Right lobe of liver (tissue), 6 donors: ENCODE data around the gene C16orf89. TPM values are rescaled to one million over a fixed set of nuclear protein-coding genes. Genes with fewer than 3 reads are reported as not detected.

Source experiments
- ATAC-seq, 4 donors: fragments of 200-7000 bp; cut with Tn5 transposase; one replicate each; pipeline ENCODE4 v1.9.1; 2020; ENCODE audit warnings: mild to moderate bottlenecking in 4 of 4, moderate library complexity in 4 of 4
- DNase-seq, 3 donors: peaks; one replicate each; pipeline ENCODE4 v3.0.0-alpha.2; 2020
- H3K27ac ChIP-seq, 3 donors: fragments of 200-600 bp; one replicate each; pipeline ENCODE4 v1.8.0; 2022
- H3K27me3 ChIP-seq, 2 donors: fragments of 200-600 bp; one replicate each; pipeline ENCODE4 v1.8.0; 2022
- H3K36me3 ChIP-seq, 4 donors: fragments of 200-600 bp; sonication (generic) in 1 of 4; one replicate each; pipeline versions ENCODE4 v1.5.1 to v1.8.0; 2017 to 2022; ENCODE audit warnings: control low read depth in 1 of 4
- H3K4me1 ChIP-seq, 4 donors: fragments of 200-600 bp; sonication (generic) in 1 of 4; one replicate each; pipeline versions ENCODE4 v1.5.1 to v1.8.0; 2017 to 2022; ENCODE audit warnings: control low read depth in 1 of 4
- H3K4me3 ChIP-seq, 3 donors: fragments of 200-600 bp; one replicate each; pipeline ENCODE4 v1.8.0; 2022
- H3K9me3 ChIP-seq, 4 donors: fragments of 200-600 bp; sonication (generic) in 1 of 4; one replicate each; pipeline versions ENCODE4 v1.5.1 to v1.8.0; 2017 to 2022; ENCODE audit warnings: control low read depth in 1 of 4
- POLR2A ChIP-seq: fragments of 450-650 bp; IDR thresholded peaks from one replicate; pipeline ENCODE4 v1.6.1; 2017; ENCODE audit warnings: antibody characterized with exemption, mild to moderate bottlenecking
- WGBS: methylation state at CpG from one replicate; pipeline ENCODE4 v1.1.6; 2018; ENCODE audit warnings: low coverage, low lambda C conversion rate; ENCODE audit not compliant: insufficient coverage; ENCODE audit errors: missing lambda C conversion rate; 5-methylcytosine and 5-hydroxymethylcytosine counted together
- intact Hi-C, 2 donors: fragments of 100-400 bp; cut with DNase I; formaldehyde crosslinking; loops; one replicate each; pipeline versions ENCODE4 v1.11.2 to v1.14.1; 2022
- total RNA-seq, 6 experiments: library from RNA; depleted of rRNA in 2 of 6; stranded (reverse); fragments of >200 nt in 2 of 6; fragmentation: NEBNext Ultra II Directional in 3 of 6; extraction: Animal tissue kit (Norgen Biotek cat#: 25700) in 3 of 6; gene quantifications; one replicate each; pipeline versions ENCODE4 v1.1.0 to v1.2.4, GENCODE V29; 2016 to 2023
- TF ChIP-seq, protein P1 (sequence below), 4 donors: fragments of 200-600 bp in 3 of 4; fragments of 450-650 bp in 1 of 4; IDR thresholded peaks; one replicate each; pipeline versions ENCODE4 v1.5.1 to v1.8.0; 2016 to 2022; ENCODE audit warnings: antibody characterized with exemption in 4 of 4, mild to moderate bottlenecking in 2 of 4
- donor health status: DM: no; HTN: yes; CAD: no.
- donor health status: DM: no; HTN: no; CAD: no.
- donor health status: DM: no; HTN: no; CAD: no.
- donor health status: DM: no; HTN: yes; CAD: no.
- donor health status: DM: no; HTN: yes; CAD: no.

Gene C16orf89
- total RNA-seq, 6 experiments from 2014 or later, result not detected

DNA sequence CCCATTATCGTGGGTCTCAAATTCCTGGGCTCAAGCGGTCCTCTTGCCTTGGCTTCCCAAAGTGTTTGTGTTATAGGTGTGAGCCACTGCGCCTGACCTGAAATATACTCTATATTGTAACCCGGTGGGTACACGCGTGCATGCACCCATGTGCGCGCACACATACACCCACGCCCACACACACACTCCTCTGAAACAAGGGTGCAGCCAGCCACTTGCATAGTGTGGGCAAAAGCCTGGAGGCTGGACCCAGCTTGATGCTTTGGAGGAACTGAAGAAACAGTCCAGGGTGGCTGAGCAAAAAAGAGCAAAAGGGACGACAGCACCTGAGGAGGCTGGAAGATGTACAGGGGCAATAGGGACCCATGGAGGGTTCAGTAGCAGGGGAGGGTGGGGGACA lies 61.9 kb downstream of the C16orf89 start:
- Histone ChIP-seq H3K9me3 (no peaks in the 10 kb centered on the region), H3K36me3 (no peaks in the 10 kb centered on the region), H3K27ac (no peak overlapping the region), H3K4me1 (no peaks in the 10 kb centered on the region), H3K4me3 (no peak overlapping the region), H3K27me3 (no peaks in the 10 kb centered on the region)
- no peak for TF ChIP-seq POLR2A
- no peak for DNase-seq
- 80% methylated on average over 3 of the region's 10 CpGs for WGBS
- ATAC-seq, result no peak
- intact Hi-C loops, result no loop called here

DNA sequence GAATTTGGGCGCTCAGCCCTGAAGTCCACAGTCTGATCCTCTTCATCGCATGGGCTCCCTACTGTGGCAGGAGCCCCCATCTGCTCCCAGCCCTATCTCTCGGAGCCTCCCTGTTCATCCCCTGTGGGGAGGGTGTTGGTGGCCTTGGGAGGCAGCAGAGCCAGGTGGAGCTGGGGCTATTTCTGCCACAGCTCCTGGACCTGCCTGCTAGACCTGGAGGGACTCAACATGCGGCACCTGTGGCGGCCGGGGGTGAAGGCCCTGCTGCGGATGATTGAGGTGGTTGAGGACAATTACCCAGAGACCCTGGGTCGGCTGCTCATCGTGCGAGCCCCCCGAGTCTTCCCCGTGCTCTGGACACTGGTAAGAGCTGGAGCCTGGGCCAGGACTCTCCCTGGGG lies 62.5 kb downstream of the C16orf89 start:
- Histone ChIP-seq H3K27me3 (no peaks in the 10 kb centered on the region), H3K9me3 (no peaks in the 10 kb centered on the region), H3K27ac (no peak overlapping the region), H3K36me3 (no peaks in the 10 kb centered on the region), H3K4me1 (no peaks in the 10 kb centered on the region), H3K4me3 (no peak overlapping the region)
- intact Hi-C loops, result no loop called here
- DNase-seq, result no peak
- TF ChIP-seq, protein P1, sequence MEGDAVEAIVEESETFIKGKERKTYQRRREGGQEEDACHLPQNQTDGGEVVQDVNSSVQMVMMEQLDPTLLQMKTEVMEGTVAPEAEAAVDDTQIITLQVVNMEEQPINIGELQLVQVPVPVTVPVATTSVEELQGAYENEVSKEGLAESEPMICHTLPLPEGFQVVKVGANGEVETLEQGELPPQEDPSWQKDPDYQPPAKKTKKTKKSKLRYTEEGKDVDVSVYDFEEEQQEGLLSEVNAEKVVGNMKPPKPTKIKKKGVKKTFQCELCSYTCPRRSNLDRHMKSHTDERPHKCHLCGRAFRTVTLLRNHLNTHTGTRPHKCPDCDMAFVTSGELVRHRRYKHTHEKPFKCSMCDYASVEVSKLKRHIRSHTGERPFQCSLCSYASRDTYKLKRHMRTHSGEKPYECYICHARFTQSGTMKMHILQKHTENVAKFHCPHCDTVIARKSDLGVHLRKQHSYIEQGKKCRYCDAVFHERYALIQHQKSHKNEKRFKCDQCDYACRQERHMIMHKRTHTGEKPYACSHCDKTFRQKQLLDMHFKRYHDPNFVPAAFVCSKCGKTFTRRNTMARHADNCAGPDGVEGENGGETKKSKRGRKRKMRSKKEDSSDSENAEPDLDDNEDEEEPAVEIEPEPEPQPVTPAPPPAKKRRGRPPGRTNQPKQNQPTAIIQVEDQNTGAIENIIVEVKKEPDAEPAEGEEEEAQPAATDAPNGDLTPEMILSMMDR (IDR thresholded peaks at IDR 0.05), result no peak
- no peak for TF ChIP-seq POLR2A
- ATAC-seq, result no peak
- 80% methylated on average over 1 of the region's 12 CpGs for WGBS

DNA sequence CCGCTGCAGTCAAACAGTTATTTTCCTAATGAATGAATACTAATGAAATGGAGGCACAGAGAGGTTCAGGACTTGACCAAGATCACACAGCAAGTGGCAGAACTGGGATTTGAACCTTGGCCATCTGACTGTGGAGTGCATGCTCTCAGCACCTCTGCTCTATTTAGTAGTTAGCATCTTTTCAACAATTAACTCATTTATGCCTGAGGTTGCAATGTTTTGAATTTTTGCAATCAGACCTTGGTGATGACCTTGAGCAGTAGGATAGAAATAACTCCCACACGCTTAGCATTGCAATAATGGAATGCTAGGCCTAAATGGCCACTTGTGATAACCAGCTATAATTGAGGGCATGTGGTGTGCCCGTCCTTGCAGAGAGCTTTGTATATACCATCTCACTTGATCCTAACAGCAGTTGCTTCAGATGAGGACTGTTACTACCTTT lies 63.0 kb downstream of the C16orf89 start:
- DNase-seq, result no peak
- intact Hi-C loops, result no loop called here

DNA sequence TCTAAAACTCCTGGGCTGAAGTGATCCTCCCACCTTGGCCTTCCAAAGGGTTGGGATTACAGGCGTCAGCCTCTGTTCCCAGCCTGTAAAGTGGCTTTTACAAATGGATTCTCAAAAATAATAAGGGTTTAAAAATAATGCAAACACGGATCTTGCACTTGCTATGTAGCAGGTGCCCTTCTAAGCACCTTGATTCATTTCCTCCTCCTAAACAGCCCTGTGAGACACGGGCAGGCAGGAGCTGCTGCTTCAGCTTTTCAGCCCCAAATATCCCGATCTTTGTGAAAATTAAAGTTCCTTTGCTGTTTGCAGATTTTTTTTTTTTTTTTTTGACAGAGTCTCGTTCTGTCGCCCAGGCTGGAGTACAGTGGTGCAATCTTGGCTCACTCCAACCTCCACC lies 63.8 kb downstream of the C16orf89 start:
- no peak overlapping the region for H3K27ac ChIP-seq
- ATAC-seq, result no peak
- H3K36me3 ChIP-seq, result no peaks in the 10 kb centered on the region
- no peaks in the 10 kb centered on the region for H3K9me3 ChIP-seq
- DNase-seq, result no peak
- H3K27me3 ChIP-seq, result no peaks in the 10 kb centered on the region
- H3K4me3 ChIP-seq, result no peak overlapping the region
- 46% methylated on average over 5 of the region's 6 CpGs for WGBS
- H3K4me1 ChIP-seq, result no peaks in the 10 kb centered on the region
- no peak for TF ChIP-seq POLR2A
- TF ChIP-seq, protein P1 (IDR thresholded peaks at IDR 0.05), result no peak
- intact Hi-C loops, result no loop called here

More for the DNA sequence above, 63.0 kb downstream of the C16orf89 start:
- no peaks in the 10 kb centered on the region for H3K27me3 ChIP-seq
- no peaks in the 10 kb centered on the region for H3K36me3 ChIP-seq
- 43% methylated on average over 1 of the region's 3 CpGs for WGBS
- H3K27ac ChIP-seq, result no peak overlapping the region
- TF ChIP-seq, protein P1 (IDR thresholded peaks at IDR 0.05), result no peak
- no peak for TF ChIP-seq POLR2A
- no peaks in the 10 kb centered on the region for H3K4me1 ChIP-seq
- no peaks in the 10 kb centered on the region for H3K9me3 ChIP-seq
- no peak for ATAC-seq
- H3K4me3 ChIP-seq, result no peak overlapping the region

DNA sequence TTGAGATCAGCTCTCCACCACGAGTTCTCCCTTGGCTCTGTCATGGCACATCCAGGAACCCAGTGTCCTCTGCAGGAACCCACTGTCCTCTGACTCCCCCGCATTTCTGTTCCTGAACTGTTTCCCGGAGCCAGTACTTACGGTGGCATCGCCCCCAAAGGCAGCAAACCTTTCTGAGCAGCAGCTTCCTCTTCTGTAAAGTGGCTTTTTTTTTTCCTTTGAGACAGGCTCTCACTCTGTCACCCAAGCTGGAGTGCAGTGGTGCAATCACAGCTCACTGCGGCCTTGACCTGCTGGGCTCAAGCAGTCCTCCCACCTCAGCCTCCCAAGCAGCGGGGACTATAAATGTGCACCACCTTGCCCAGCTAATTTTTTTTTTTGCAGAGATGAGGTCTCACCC lies 64.2 kb downstream of the C16orf89 start:
- WGBS, result 57% methylated on average over 7 of the region's 7 CpGs
- no peaks in the 10 kb centered on the region for H3K4me1 ChIP-seq
- no peaks in the 10 kb centered on the region for H3K9me3 ChIP-seq
- no peaks in the 10 kb centered on the region for H3K27me3 ChIP-seq
- intact Hi-C loops, result no loop called here
- no peaks in the 10 kb centered on the region for H3K36me3 ChIP-seq
- H3K27ac ChIP-seq, result no peak overlapping the region
- DNase-seq (no peak), ATAC-seq (no peak)
- TF ChIP-seq, protein P1 (IDR thresholded peaks at IDR 0.05), result no peak
- no peak for TF ChIP-seq POLR2A
- no peak overlapping the region for H3K4me3 ChIP-seq
